Measurements from ENCODE around the gene C6orf58. TPM values are rescaled to one million over a fixed set of nuclear protein-coding genes. Genes with fewer than 3 reads are reported as not detected.
A peak's percentile ranks its signal among the peaks of the same experiment; 100 is the strongest.

The C6orf58 gene
- total RNA-seq, 1 donor from 2014 or later: not detected

DNA sequence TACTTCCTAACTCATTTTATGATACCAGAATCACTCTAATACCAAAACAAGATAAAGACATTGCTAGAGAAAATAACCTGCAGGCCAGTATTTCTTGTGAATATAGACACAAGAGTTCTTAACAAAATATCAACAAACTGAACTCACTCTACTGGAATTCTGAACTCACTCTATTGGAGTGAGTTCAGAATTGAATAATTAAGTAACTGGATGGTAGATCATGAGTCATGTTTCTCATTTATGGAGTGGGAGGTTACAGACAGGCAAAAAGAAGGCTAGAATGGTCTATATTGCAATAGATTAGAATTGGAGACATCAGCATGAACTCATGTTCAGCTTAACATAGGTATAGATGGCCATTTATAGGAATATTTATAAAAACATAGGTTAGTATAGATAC is 26.6 kb upstream of the C6orf58 start:
- TF ChIP-seq, protein P1, sequence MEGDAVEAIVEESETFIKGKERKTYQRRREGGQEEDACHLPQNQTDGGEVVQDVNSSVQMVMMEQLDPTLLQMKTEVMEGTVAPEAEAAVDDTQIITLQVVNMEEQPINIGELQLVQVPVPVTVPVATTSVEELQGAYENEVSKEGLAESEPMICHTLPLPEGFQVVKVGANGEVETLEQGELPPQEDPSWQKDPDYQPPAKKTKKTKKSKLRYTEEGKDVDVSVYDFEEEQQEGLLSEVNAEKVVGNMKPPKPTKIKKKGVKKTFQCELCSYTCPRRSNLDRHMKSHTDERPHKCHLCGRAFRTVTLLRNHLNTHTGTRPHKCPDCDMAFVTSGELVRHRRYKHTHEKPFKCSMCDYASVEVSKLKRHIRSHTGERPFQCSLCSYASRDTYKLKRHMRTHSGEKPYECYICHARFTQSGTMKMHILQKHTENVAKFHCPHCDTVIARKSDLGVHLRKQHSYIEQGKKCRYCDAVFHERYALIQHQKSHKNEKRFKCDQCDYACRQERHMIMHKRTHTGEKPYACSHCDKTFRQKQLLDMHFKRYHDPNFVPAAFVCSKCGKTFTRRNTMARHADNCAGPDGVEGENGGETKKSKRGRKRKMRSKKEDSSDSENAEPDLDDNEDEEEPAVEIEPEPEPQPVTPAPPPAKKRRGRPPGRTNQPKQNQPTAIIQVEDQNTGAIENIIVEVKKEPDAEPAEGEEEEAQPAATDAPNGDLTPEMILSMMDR (conservative IDR thresholded peaks at IDR 0.05; ENCODE audit: low read depth, low read length): no peak
- DNase-seq (ENCODE audit: low read depth): peak; percentile 53
- H3K4me3 ChIP-seq (ENCODE audit: low read depth, low read length): no peak overlapping the region

DNA sequence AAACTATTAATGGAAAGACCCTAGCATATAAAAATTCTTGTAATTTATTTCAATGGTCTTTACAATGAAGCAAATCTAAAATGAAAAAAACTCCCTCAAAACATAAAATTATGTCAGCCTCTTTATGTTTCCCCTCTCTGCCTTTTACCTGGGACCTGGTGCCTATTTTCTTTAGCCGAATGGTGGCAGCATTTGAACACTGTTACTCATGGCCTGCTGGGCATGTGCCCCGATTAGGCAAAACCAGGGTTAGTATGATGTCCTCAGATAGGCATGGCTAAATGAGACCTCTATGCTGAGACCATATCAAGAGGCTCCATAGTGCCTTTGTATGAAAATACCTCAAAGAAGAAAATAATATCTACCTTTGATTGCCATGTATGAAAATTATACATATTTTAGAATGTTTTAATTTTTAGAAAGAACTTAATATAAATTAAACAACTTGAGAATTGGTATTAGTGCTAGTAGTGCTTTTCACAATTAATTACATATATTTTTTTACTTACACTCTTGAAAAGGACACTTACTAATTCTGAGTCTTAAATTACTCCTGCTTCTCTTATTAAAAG is 22.5 kb upstream of the C6orf58 start:
- H3K4me3 ChIP-seq (ENCODE audit: low read depth, low read length): no peak overlapping the region
- TF ChIP-seq, protein P1 (conservative IDR thresholded peaks at IDR 0.05; ENCODE audit: low read depth, low read length): peak; percentile 62
- DNase-seq (ENCODE audit: low read depth): no peak

DNA sequence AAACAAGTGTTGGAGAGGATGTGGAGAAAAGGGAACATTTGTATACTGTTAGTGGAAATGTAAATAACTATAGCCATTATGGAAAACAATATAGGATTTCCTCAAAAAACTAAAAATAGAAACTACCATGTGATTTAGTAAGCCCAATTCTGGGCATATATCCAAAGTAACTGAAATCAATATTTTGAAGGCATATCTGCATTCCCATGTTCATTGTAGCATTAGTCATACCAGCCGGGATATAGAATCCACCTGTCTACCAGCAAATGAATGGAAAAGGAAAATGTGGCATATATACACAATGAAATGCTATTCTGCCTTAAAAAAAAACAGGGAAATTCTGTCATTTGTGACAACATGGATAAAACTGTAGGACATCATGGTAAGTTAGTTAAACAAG is 15.3 kb upstream of the C6orf58 start:
- no peak for DNase-seq (ENCODE audit: low read depth)
- TF ChIP-seq, protein P1 (conservative IDR thresholded peaks at IDR 0.05; ENCODE audit: low read depth, low read length): no peak

DNA sequence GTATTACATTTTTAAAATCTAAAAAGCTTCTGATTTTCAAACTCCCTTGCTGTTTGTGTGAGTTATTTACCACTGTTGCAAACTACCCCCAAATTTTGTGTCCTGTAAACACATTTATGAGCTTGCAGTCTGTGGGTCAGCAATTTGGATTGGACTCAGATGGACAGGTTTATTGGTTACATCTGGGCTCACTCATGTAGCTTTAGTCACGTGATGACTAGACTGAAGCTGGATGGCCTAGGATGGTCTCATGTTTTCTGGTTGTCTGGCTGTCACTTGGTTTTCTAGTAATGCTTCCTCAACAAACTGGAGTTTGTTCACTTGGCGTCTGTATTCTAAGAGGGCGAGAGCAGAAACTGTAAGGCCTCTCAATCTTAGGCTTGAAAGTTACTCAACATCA is 12.2 kb upstream of the C6orf58 start:
- TF ChIP-seq, protein P1 (conservative IDR thresholded peaks at IDR 0.05; ENCODE audit: low read depth, low read length): no peak
- DNase-seq (ENCODE audit: low read depth): no peak
- no peak overlapping the region for H3K4me3 ChIP-seq (ENCODE audit: low read depth, low read length)

More for the DNA sequence above, 15.3 kb upstream of the C6orf58 start:
- no peak overlapping the region for H3K4me3 ChIP-seq (ENCODE audit: low read depth, low read length)

DNA sequence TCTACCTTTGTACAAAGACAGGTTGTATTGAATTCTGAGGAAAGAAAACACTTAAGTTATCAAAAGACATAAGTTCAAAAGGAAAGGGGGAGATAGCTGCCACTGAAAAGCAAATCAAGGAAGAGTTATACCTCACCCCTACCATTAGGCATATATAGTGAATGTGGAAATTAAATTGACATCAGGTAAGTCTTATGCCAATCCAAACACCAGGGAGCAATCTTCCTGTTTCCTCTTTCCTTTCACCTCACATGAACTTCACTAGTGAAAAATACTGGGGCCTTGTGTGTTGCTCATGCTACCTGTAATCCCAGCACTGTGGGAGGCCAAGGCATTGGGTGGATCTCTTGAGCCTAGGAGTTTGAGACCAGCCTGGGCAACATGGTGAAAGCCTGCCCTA is 10.9 kb upstream of the C6orf58 start:
- H3K4me3 ChIP-seq (ENCODE audit: low read depth, low read length): no peak overlapping the region
- TF ChIP-seq, protein P1 (conservative IDR thresholded peaks at IDR 0.05; ENCODE audit: low read depth, low read length): no peak
- no peak for DNase-seq (ENCODE audit: low read depth)

DNA sequence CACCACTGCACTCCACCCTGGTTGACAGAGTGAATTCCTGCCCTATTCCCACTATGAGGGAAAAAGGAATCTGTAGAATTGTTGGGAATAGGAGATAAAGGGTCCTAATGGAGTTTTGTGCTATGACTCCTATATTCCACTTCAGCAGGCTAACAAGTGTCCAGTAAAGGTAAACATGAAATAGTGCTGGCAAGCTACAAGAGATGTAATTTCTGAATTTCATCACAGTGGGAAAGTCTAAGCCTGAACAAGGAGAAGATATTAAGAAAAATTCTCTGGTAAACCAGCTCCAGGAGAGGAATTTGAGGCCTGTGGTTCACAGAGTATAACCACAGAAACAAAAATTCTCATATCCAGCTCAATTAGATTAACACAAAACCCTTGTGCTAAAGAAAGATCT is 10.3 kb upstream of the C6orf58 start:
- TF ChIP-seq, protein P1 (conservative IDR thresholded peaks at IDR 0.05; ENCODE audit: low read depth, low read length): no peak
- no peak for DNase-seq (ENCODE audit: low read depth)
- H3K4me3 ChIP-seq (ENCODE audit: low read depth, low read length): no peak overlapping the region

DNA sequence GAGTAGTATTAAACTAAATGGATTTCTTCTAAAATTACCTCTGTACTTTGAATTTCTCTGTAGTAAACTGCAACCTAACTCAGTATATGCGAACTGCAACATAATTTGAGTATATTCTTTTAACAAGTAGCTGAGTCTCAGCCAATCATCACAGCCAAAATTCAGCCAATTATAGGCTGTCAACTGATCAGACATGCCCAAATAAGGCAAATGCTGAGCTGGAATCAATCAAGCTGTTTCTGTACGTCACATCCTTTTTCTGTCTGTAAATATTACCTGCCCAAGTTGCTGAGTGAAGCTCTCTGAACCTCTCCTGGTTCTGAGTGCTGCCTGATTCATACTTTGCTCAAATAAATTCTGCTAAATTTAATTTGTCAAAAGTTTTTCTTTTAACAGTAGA is 9.5 kb upstream of the C6orf58 start:
- TF ChIP-seq, protein P1 (conservative IDR thresholded peaks at IDR 0.05; ENCODE audit: low read depth, low read length): no peak
- DNase-seq (ENCODE audit: low read depth): no peak
- no peak overlapping the region for H3K4me3 ChIP-seq (ENCODE audit: low read depth, low read length)

Data from epithelial cell of proximal tubule (primary cell).